Measurements from ENCODE around the gene GNB2. TPM values are rescaled to one million over a fixed set of nuclear protein-coding genes. Genes with fewer than 3 reads are reported as not detected.

Gene GNB2
- polyA plus RNA-seq, 3 donors from 2014 or later, result 61.4 to 71.8 (median 64.8) TPM

GRCh38 chr7:100680576-100681271 lies 7.2 kb downstream of the GNB2 start:
- H3K9me3 Mint-ChIP-seq, result no peaks in the 10 kb centered on the region
- H3K27me3 Mint-ChIP-seq (ENCODE audit: low read depth in 3 of 3), result peaks cover 4 to 11% (median 5%) of the 10 kb centered on the region in 3 donors

GRCh38 chr7:100681491-100682227 lies 8.1 kb downstream of the GNB2 start:
- Mint-ChIP-seq H3K4me3 (no peak overlapping the region), H3K36me3 (peaks cover 0 to 16% (median 0%) of the 10 kb centered on the region in 3 donors)
- DNase-seq, result no peak

More at GRCh38 chr7:100680576-100681271, 7.2 kb downstream of the GNB2 start:
- Mint-ChIP-seq H3K36me3 (peaks cover 0 to 16% (median 0%) of the 10 kb centered on the region in 3 donors), H3K4me3 (peak overlapping the region in 1 of 5 donors; percentile 30), H3K27ac (peak overlapping the region in 3 of 6 donors; percentile 76 to 88 (median 85)), H3K4me1 (peaks cover 15 to 27% of the 10 kb centered on the region in 2 donors)
- no peak for DNase-seq

GRCh38 chr7:100682228-100682741 lies 8.7 kb downstream of the GNB2 start:
- Mint-ChIP-seq H3K9me3 (no peaks in the 10 kb centered on the region), H3K27me3 (ENCODE audit: low read depth in 3 of 3) (peaks cover 4 to 5% (median 4%) of the 10 kb centered on the region in 3 donors), H3K4me1 (peaks cover 15 to 18% of the 10 kb centered on the region in 2 donors), H3K27ac (no peak overlapping the region), H3K4me3 (no peak overlapping the region), H3K36me3 (peaks cover 0 to 16% (median 0%) of the 10 kb centered on the region in 3 donors)
- DNase-seq, result no peak

More at GRCh38 chr7:100681491-100682227, 8.1 kb downstream of the GNB2 start:
- H3K9me3 Mint-ChIP-seq, result no peaks in the 10 kb centered on the region
- peak overlapping the region in 2 of 6 donors; percentile 40 to 55 for H3K27ac Mint-ChIP-seq
- H3K27me3 Mint-ChIP-seq (ENCODE audit: low read depth in 3 of 3), result peaks cover 3 to 5% (median 4%) of the 10 kb centered on the region in 3 donors
- H3K4me1 Mint-ChIP-seq, result peaks cover 15 to 23% of the 10 kb centered on the region in 2 donors

DNA sequence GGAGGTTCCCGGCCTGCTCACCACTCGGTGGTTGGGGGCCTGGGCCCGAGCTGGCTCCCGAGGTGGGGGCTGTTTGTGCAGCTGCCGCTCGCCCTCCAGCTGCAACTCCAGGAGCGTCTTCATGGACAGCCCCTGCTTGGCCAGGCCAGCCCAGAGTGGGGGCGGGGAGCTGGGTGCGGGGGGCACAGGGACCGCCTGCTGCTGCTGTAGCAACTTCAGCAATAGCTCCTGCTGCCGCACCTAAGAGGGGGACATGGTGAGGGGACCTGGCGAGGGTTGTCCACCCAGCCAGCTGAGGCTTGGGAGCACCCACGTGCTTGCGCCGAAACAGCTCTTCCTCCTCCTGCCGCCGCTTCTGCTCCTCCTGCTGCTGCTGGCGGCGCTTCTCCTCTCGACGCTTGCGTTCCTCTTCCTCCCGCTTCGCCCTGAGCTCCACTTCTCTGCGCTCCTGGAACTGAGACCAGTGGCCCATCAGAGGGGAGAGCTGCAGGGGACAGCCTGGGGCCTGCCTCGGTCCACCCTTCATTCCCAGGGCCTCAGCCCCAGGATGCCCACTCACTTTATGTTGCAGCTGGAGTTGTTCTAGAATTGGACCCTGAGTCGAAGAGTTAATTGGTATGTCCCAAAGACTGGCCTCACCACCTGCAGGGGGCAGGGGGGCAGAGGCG lies 9.6 kb downstream of the GNB2 start:
- no peak for DNase-seq
- Mint-ChIP-seq H3K27me3 (ENCODE audit: low read depth in 3 of 3) (peaks cover 1 to 4% (median 3%) of the 10 kb centered on the region in 3 donors), H3K27ac (no peak overlapping the region), H3K9me3 (no peaks in the 10 kb centered on the region), H3K4me3 (no peak overlapping the region), H3K36me3 (peaks cover 0 to 12% (median 0%) of the 10 kb centered on the region in 3 donors), H3K4me1 (peaks cover 10 to 17% of the 10 kb centered on the region in 2 donors)

DNA sequence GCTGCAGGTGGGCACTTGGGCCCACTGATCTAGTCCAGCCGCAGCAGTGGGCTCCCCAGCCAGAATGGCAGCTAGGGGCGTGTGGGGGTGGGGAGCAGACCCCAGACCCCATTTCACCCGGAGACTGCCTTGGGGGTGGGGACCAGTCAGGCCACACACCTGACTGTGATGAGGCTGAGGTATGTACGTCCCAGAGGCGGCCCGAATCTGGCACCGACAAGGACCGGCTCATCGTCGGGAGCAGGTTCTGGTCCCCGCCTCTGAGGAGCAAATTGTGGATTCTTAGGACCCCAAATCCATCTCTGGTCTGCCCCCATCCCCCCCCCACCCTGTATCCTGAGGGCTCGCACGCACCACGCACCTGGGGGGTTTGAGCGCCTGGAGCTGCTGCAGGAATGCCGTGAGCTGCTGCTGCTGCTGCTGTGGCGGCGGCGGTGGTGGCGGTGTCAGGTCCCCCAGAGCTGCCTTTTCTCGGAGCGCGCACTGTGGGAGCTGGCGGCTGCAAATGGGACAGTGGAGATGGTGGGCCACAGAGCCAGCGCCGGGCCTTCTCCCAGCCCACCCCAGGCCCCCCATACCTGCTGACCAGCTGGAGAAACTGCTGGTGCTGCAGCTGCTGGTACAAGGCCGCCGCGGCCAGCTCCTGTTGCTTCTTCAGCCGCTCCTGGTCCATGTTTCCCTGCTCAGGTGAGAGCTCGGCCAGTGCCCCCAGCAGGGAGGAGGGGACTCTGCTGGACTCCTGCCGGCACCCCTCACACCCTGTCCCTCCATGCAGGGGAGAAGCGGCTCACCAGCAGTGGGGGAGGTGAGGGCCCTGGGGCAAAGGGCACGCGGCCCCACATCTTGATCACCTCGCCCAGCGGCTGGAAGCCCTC lies 10.4 kb downstream of the GNB2 start:
- peaks cover 0 to 9% (median 0%) of the 10 kb centered on the region in 3 donors for H3K36me3 Mint-ChIP-seq

GRCh38 chr7:100684534-100685042 lies 11.0 kb downstream of the GNB2 start:
- no peak for DNase-seq
- H3K9me3 Mint-ChIP-seq, result no peaks in the 10 kb centered on the region
- no peak overlapping the region for H3K27ac Mint-ChIP-seq
- peaks cover 0 to 9% (median 0%) of the 10 kb centered on the region in 3 donors for H3K36me3 Mint-ChIP-seq
- peaks cover 19% of the 10 kb centered on the region in 2 donors for H3K4me1 Mint-ChIP-seq
- no peak overlapping the region for H3K4me3 Mint-ChIP-seq
- peaks cover 0 to 6% (median 1%) of the 10 kb centered on the region in 3 donors for H3K27me3 Mint-ChIP-seq (ENCODE audit: low read depth in 3 of 3)

More for the DNA sequence above, 10.4 kb downstream of the GNB2 start:
- peaks cover 0 to 4% (median 1%) of the 10 kb centered on the region in 3 donors for H3K27me3 Mint-ChIP-seq (ENCODE audit: low read depth in 3 of 3)
- no peak overlapping the region for H3K27ac Mint-ChIP-seq
- no peak overlapping the region for H3K4me3 Mint-ChIP-seq
- peaks cover 12 to 20% of the 10 kb centered on the region in 2 donors for H3K4me1 Mint-ChIP-seq
- DNase-seq, result no peak
- no peaks in the 10 kb centered on the region for H3K9me3 Mint-ChIP-seq

DNA sequence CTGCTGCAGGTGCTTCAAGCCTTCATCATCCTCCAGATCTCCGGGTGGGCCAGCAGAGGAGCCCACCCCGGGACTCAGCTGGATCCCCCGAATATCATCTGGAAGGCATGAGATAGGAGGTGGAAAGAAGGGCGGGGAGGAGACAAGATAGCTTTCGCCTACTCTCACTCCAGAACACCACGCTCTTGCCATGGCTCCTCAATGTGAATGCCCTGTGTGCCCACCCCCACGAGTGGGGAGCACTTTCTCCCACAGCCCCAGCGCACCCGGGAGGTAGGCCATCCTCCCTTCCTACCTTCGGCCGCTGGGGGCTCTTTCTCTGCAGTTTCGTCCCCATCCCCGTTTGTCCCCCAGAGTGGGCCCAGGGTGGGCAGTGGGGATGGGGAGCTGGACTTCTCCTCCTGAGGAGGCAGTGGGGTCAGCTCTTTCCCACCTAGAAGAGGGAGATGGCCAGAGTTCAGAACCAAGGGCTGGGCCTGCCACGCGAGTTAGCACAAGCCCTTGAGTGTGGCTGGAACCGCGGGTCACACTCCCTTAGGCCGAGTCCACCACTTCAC lies 11.6 kb downstream of the GNB2 start:
- Mint-ChIP-seq H3K27ac (peak overlapping the region in 1 of 6 donors; percentile 45), H3K9me3 (no peaks in the 10 kb centered on the region), H3K4me3 (no peak overlapping the region)

DNA sequence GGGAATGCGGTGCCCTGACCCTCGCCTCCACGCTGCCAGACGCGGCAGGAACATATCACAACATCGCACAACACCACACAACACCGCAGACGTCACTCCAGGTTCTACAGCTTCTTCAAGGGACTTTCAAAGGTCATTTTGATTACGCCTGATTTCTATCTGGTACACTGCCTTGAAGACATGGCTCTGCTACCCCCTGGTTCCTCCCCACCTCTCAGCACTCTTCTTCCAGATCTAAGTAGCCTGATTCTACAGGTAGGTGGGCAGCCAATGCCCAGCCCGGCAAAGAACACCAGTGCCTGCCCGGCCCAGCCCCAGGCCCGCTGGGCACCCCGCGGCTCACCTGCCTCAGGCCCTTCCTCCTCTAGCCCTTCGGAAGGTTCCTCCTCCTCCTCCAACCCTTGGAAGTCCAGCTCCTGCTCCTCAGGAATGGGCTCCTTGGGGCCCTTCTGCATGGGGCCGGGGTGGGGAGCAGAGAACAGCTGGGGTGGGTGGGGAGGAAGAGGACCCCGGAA lies 12.1 kb downstream of the GNB2 start:
- peaks cover 0 to 4% (median 1%) of the 10 kb centered on the region in 3 donors for H3K27me3 Mint-ChIP-seq (ENCODE audit: low read depth in 3 of 3)
- peaks cover 0 to 5% (median 0%) of the 10 kb centered on the region in 3 donors for H3K36me3 Mint-ChIP-seq
- no peak for DNase-seq
- H3K27ac Mint-ChIP-seq, result peak overlapping the region in 1 of 6 donors; percentile 45
- peaks cover 11 to 18% of the 10 kb centered on the region in 2 donors for H3K4me1 Mint-ChIP-seq
- H3K4me3 Mint-ChIP-seq, result no peak overlapping the region
- H3K9me3 Mint-ChIP-seq, result no peaks in the 10 kb centered on the region

More for the DNA sequence above, 11.6 kb downstream of the GNB2 start:
- peaks cover 0 to 6% (median 0%) of the 10 kb centered on the region in 3 donors for H3K36me3 Mint-ChIP-seq
- H3K27me3 Mint-ChIP-seq (ENCODE audit: low read depth in 3 of 3), result peaks cover 0 to 6% (median 1%) of the 10 kb centered on the region in 3 donors
- H3K4me1 Mint-ChIP-seq, result peaks cover 15 to 20% of the 10 kb centered on the region in 2 donors
- DNase-seq, result no peak

GRCh38 chr7:100686201-100686821 lies 12.8 kb downstream of the GNB2 start:
- no peak overlapping the region for H3K27ac Mint-ChIP-seq

DNA sequence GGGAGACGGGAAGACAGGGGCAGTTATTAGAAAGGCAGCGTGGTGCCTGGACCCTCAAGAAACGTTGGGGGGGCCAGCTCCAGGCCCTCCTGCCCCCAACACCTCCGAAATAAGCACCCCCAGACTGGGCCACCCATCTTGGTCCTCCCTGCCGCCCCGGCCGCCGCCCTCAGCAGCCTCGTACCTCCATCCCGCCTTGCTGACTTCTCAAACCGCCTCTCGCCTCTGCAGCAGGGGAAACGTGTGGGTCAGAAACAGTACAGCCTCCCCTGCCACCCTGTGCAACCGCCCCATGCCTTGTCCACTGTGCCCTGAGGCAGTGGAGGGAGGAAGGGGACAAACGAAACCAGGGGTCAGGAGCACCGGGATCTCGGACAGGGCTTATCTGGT lies 13.3 kb downstream of the GNB2 start:
- Mint-ChIP-seq H3K36me3 (peaks cover 0 to 5% (median 0%) of the 10 kb centered on the region in 3 donors), H3K9me3 (no peaks in the 10 kb centered on the region), H3K4me3 (no peak overlapping the region), H3K27ac (no peak overlapping the region), H3K4me1 (peaks cover 13 to 26% of the 10 kb centered on the region in 2 donors), H3K27me3 (ENCODE audit: low read depth in 3 of 3) (peaks cover 0 to 6% (median 1%) of the 10 kb centered on the region in 3 donors)
- no peak for DNase-seq

More at GRCh38 chr7:100686201-100686821, 12.8 kb downstream of the GNB2 start:
- Mint-ChIP-seq H3K9me3 (no peaks in the 10 kb centered on the region), H3K36me3 (peaks cover 0 to 5% (median 0%) of the 10 kb centered on the region in 3 donors), H3K4me1 (peaks cover 12 to 21% of the 10 kb centered on the region in 2 donors), H3K27me3 (ENCODE audit: low read depth in 3 of 3) (peaks cover 0 to 4% (median 1%) of the 10 kb centered on the region in 3 donors), H3K4me3 (no peak overlapping the region)
- no peak for DNase-seq

- no peaks in the 10 kb centered on the region for H3K9me3 Mint-ChIP-seq
- no peak overlapping the region for H3K27ac Mint-ChIP-seq
- no peak overlapping the region for H3K4me3 Mint-ChIP-seq
- peaks cover 0 to 5% (median 0%) of the 10 kb centered on the region in 3 donors for H3K36me3 Mint-ChIP-seq
- H3K27me3 Mint-ChIP-seq (ENCODE audit: low read depth in 3 of 3), result peaks cover 1 to 6% (median 2%) of the 10 kb centered on the region in 3 donors
- peaks cover 18 to 30% of the 10 kb centered on the region in 2 donors for H3K4me1 Mint-ChIP-seq
- no peak for DNase-seq
These were observed 13.7 kb downstream of the GNB2 start for GRCh38 chr7:100687261-100687660.

Measured in immature natural killer cell (primary cell).